ENCODE measurements around the gene BLOC1S2. TPM values are rescaled to one million over a fixed set of nuclear protein-coding genes. Genes with fewer than 3 reads are reported as not detected.

Gene BLOC1S2
- polyA plus RNA-seq, 1 experiment: 75.0 TPM

GRCh38 chr10:100319707-100320402 lies 33.4 kb upstream of the BLOC1S2 start:
- H3K27ac ChIP-seq (ENCODE audit: low read depth, low read length): no peak overlapping the region
- ChIA-PET POLR2A (no interaction called here), CTCF (no interaction called here)
- DNase-seq (ENCODE audit: low read depth, low spot score): no peak
- H3K9me3 ChIP-seq (ENCODE audit: control insufficient read depth, insufficient read depth, low read length): no peaks in the 10 kb centered on the region
- H3K27me3 ChIP-seq (ENCODE audit: control insufficient read depth, insufficient read depth, low read length): peaks cover 10% of the 10 kb centered on the region
- no peak overlapping the region for H3K4me3 ChIP-seq (ENCODE audit: low read depth, low read length)
- no peak for TF ChIP-seq CTCF (IDR thresholded peaks at IDR 0.05; ENCODE audit: low read depth, low read length)

- no peak for TF ChIP-seq CTCF (IDR thresholded peaks at IDR 0.05; ENCODE audit: low read depth, low read length)
- Histone ChIP-seq H3K27me3 (ENCODE audit: control insufficient read depth, insufficient read depth, low read length) (peaks cover 18% of the 10 kb centered on the region), H3K4me3 (ENCODE audit: low read depth, low read length) (no peak overlapping the region), H3K27ac (ENCODE audit: low read depth, low read length) (no peak overlapping the region), H3K9me3 (ENCODE audit: control insufficient read depth, insufficient read depth, low read length) (no peaks in the 10 kb centered on the region)
- DNase-seq (ENCODE audit: low read depth, low spot score): no peak
- ChIA-PET POLR2A (no interaction called here), CTCF (interaction anchor here (0.7 kb wide), 1 partner anchor 15 kb away, joined by 9 read pairs; no protein-coding TSS in a partner anchor)
These were observed 31.7 kb upstream of the BLOC1S2 start for GRCh38 chr10:100318207-100318606.

- H3K4me3 ChIP-seq (ENCODE audit: low read depth, low read length): no peak overlapping the region
- no peaks in the 10 kb centered on the region for H3K9me3 ChIP-seq (ENCODE audit: control insufficient read depth, insufficient read depth, low read length)
- ChIA-PET CTCF (no interaction called here), POLR2A (no interaction called here)
- TF ChIP-seq CTCF (IDR thresholded peaks at IDR 0.05; ENCODE audit: low read depth, low read length): no peak
- no peak overlapping the region for H3K27ac ChIP-seq (ENCODE audit: low read depth, low read length)
- peaks cover 22% of the 10 kb centered on the region for H3K27me3 ChIP-seq (ENCODE audit: control insufficient read depth, insufficient read depth, low read length)
- no peak for DNase-seq (ENCODE audit: low read depth, low spot score)
These were observed 29.1 kb upstream of the BLOC1S2 start for GRCh38 chr10:100315615-100316014.

- Histone ChIP-seq H3K27ac (ENCODE audit: low read depth, low read length) (no peak overlapping the region), H3K27me3 (ENCODE audit: control insufficient read depth, insufficient read depth, low read length) (peaks cover 20% of the 10 kb centered on the region), H3K9me3 (ENCODE audit: control insufficient read depth, insufficient read depth, low read length) (no peaks in the 10 kb centered on the region), H3K4me3 (ENCODE audit: low read depth, low read length) (no peak overlapping the region)
- ChIA-PET CTCF (interaction anchor here (1.2 kb wide), 1 partner anchor 123 kb away, joined by 4 read pairs; no protein-coding TSS in a partner anchor), POLR2A (no interaction called here)
- no peak for TF ChIP-seq CTCF (IDR thresholded peaks at IDR 0.05; ENCODE audit: low read depth, low read length)
- DNase-seq (ENCODE audit: low read depth, low spot score): no peak
These were observed 24.8 kb upstream of the BLOC1S2 start for GRCh38 chr10:100311298-100311697.

- peaks cover 11% of the 10 kb centered on the region for H3K27me3 ChIP-seq (ENCODE audit: control insufficient read depth, insufficient read depth, low read length)
These were observed 21.2 kb upstream of the BLOC1S2 start for GRCh38 chr10:100307684-100308083.

More at GRCh38 chr10:100307684-100308083, 21.2 kb upstream of the BLOC1S2 start:
- Histone ChIP-seq H3K27ac (ENCODE audit: low read depth, low read length) (no peak overlapping the region), H3K9me3 (ENCODE audit: control insufficient read depth, insufficient read depth, low read length) (no peaks in the 10 kb centered on the region), H3K4me3 (ENCODE audit: low read depth, low read length) (no peak overlapping the region)
- DNase-seq (ENCODE audit: low read depth, low spot score): peak; percentile 4
- ChIA-PET CTCF (interaction anchor here (0.6 to 0.7 kb wide), 3 partner anchors 30 to 344 kb away, joined by 3 to 4 read pairs (median 4); no protein-coding TSS in a partner anchor), POLR2A (no interaction called here)
- TF ChIP-seq CTCF (IDR thresholded peaks at IDR 0.05; ENCODE audit: low read depth, low read length): no peak
